Stimulated activated CD4-positive, alpha-beta T cell treated with anti-CD3 and anti-CD28 coated beads, Interleukin-1b, Interleukin-23, amount 100 ng/mL, for 4 hours (primary cell): ENCODE data around the gene CLDN9.
"Not testable (repeated sequence)": the region's sequence is repeated elsewhere in the genome, so short reads cannot be mapped to it uniquely, and the experiment has no call there.

Experiments used
- DNase-seq, 2 donors: peaks; one replicate each; pipeline ENCODE4 v3.0.0-alpha.2; 2020; ENCODE audit warnings: low read depth in 2 of 2

The CLDN9 gene

DNA sequence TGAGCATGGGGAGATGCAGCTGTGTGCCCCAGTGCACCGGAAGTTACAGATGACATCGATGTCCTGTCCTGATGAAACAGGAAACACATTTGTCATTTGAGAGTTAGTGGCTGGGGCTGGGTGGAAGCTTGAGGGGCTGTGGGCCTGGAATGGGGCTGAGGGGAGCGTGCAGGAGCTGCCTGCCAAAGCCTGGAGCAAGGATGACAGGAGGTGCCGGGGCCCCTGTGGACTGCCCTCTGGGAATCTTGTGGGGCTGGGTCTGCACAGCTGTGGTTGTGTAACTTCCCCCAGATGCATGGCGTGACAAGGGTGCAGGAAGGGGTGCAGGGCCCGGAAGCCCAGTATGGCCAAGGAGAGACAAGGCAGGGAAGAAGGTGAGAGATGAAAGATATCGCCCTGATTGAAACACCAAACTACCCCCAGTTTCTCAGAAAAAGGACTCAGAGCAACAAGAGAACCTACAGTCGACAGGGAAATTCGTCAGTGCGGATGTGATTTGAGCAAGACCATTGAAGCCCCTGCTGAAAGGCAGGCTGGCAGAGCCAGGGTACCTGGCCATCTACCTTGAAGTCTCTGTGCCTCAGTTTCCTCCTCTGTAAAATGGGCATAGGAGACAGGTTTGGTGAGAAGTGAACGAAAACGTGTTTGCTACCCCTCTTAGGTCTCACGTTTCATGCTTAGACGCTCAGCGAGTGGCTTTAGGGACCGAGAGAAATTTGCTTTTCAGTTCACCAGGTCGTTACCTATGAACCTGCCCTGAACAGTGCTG is 42.4 kb downstream of the CLDN9 start:
- DNase-seq = no peak

- not testable (repeated sequence) for DNase-seq
Observed at GRCh38 chr16:3055734-3056115, 43.0 kb downstream of the CLDN9 start.

GRCh38 chr16:3056336-3057180 is 43.8 kb downstream of the CLDN9 start:
- DNase-seq = no peak

GRCh38 chr16:3057181-3058138 is 44.7 kb downstream of the CLDN9 start:
- DNase-seq = no peak

DNA sequence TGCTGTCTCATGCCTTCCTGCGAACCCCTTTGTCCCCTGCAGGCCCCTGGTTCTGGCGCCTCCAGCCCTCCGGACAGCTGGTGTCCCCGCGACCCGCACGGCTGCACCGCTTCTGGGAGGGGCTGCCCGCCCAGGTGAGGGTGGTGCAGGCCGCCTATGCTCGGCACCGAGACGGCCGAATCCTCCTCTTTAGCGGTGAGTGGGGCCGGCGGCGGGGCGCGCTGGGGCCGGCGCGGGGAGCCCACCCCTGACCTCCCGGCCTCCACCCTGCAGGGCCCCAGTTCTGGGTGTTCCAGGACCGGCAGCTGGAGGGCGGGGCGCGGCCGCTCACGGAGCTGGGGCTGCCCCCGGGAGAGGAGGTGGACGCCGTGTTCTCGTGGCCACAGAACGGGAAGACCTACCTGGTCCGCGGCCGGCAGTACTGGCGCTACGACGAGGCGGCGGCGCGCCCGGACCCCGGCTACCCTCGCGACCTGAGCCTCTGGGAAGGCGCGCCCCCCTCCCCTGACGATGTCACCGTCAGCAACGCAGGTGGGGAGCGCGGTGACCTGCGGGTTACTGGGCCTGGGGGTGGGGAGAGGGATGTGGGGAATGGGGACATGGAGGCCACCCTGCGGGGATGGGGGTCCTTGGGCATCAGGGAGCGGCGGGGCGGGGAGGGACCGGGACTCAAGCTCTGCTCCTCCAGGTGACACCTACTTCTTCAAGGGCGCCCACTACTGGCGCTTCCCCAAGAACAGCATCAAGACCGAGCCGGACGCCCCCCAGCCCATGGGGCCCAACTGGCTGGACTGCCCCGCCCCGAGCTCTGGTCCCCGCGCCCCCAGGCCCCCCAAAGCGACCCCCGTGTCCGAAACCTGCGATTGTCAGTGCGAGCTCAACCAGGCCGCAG is 45.7 kb downstream of the CLDN9 start:
- peak in 1 of 2 donors; percentile 51 for DNase-seq

GRCh38 chr16:3059041-3059722 is 46.5 kb downstream of the CLDN9 start:
- peak; percentile 84 to 86 for DNase-seq

DNA sequence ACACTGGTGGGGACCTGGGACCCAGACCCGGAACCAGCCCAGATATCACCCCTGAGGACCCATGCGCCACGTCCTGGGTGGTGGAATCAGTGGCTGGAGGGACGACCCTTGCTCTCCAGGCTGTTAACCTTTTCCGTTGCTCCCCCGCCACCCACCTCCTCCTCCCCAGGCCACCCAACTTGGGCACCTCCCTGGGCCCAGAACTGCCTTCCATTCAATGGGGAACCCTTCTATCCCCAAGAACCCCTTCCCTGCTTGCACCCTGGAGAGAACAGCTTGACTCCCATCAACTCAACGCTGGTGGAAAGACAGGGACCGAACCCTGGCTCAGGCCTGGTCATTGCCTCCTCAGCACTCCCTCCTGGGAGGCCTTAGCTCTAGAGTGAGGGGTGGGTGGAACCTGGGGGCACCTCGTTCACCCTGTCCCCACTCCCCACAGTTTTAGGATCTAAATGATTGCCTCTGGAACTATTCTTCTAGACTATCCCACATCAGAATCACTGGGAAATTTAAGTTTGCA is 47.1 kb downstream of the CLDN9 start:
- DNase-seq = no peak

DNA sequence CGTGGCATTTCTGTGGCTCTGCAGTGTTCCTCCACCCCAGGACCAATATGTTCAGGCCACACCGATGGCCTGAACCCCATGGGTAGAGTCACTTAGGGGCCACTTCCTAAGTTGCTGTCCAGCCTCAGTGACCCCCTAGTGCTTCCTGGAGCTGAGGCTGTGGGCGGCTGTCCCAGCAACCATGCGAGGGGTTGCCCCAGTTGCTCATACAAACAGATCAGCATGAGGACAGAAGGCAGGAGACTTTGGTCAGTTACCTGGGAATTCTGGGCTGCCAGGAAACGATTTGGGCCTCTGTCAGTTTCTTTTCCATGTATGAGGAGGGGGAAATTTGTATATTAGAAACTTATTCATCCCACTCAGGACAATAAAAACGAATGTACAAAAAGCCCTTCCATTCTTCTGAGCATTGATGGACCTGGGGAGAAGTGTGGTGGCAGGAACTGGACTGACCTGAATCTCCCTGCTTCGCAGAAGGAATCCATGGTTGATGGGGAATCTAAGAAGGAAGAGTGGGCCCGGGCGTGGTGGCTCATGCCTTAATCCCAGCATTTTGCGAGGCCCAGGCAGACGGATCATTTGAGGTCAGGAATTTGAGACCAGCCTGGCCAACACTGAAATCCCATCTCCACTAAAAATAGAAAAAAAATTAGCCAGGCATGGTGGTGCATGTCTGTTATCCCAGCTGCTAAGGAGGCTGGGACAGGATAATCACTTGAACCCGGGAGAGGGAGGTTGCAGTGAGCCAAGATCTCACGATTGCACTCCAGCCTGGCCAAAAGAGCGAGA is 47.8 kb downstream of the CLDN9 start:
- DNase-seq = no peak

DNA sequence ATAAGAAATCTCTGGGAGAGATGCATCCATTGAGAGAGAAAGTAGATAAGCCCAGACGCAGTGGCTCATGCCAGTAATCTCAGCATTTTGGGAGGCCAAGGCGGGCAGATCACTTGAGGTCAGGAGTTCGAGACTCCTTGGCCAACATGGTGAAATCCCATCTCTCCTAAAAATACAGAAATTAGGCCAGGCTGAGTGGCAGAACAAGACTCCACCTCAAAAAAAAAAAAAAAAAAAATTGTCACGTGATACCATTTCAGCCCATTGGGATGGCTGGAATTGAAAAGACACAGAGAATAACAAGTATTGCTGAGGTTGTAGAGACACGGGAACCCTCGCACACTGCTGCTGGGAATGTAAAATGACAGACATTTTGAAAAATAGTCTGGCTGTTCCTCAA is 49.8 kb downstream of the CLDN9 start:
- no peak for DNase-seq

DNA sequence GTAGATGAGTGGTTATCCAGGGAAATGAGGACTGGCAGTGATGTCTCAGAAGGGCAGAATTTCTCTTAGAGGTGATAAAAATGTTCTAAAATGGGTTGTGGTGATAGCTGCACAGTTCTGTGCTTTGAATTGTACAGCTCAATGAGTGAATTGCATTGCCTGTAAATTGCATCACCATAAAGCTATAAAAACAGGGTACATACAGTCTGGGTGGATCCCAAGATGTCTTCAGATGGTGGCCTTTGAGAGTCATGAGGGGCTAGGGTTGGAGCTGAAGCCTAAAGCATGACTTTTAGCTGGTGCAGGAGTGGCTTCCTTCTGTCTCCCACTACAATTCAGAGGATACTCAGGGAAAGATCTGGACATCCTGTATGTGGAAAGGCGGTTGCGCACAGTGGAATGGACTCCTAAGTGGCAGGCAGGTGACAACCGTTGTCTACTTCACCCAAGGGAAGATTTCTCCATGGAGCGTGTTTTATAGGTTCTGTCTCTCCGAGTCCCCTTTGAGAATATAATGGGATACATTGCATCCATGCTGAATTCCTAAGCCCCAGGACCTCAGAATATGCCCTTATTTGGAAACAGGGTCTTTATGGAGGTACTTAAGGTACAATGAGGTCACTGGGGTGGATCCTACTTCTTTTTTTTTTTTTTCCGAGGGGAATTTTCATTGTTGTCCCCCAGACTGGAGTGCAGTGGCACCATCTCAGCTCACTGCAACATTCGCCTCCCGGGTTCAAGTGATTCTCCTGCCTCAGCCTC is 51.1 kb downstream of the CLDN9 start:
- DNase-seq = no peak
